GM12873 (cell line): ENCODE measurements around the gene HSD11B1.

Source experiments
- TF ChIP-seq, protein P1 (sequence below): IDR thresholded peaks from 2 replicates; pipeline ENCODE4 v1.5.1; 2012; ENCODE audit warnings: low read depth, mild to moderate bottlenecking, moderate library complexity, low read length, control low read depth; ENCODE audit not compliant: insufficient read depth; ENCODE audit errors: missing control alignments

Gene HSD11B1

DNA sequence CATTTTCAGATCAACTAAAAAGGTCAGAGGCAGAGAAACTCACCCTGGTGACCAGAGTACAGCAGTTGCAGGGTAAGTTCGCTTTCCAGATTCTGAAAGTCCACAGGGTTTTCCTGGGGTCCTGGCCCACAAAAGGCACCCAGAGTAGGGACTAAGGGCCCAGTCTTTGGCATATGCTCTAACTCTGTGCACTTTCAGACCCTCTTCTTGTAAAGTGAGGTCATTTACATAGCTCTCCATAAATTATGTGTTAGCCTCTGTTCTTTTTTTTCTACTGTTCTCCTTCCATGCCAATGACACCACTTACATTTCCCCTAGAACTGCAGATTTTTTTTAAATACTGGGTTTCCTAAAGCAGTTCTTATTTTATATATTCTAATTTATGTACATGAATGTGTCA is 73.5 kb downstream of the HSD11B1 start:
- TF ChIP-seq, protein P1, sequence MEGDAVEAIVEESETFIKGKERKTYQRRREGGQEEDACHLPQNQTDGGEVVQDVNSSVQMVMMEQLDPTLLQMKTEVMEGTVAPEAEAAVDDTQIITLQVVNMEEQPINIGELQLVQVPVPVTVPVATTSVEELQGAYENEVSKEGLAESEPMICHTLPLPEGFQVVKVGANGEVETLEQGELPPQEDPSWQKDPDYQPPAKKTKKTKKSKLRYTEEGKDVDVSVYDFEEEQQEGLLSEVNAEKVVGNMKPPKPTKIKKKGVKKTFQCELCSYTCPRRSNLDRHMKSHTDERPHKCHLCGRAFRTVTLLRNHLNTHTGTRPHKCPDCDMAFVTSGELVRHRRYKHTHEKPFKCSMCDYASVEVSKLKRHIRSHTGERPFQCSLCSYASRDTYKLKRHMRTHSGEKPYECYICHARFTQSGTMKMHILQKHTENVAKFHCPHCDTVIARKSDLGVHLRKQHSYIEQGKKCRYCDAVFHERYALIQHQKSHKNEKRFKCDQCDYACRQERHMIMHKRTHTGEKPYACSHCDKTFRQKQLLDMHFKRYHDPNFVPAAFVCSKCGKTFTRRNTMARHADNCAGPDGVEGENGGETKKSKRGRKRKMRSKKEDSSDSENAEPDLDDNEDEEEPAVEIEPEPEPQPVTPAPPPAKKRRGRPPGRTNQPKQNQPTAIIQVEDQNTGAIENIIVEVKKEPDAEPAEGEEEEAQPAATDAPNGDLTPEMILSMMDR, result no peak

DNA sequence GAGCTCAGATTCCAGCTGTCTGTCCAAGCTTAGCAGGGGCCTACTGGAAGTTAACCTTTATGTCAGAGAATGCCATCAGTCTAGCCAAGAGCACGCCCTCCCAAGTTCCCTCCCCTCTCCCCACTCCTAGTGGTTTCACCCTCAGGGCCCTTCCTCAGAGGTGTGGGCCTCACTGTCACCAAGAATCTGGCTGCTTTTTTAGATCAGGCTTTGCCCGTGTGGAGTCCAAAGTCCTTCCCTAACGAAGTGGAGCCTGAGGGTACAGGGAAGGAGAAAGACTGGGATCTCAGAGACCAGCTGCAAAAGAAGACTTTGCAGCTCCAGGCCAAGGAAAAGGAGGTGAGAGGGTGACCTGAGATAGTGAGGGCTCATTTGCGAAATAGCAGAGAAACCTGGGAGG is 75.6 kb downstream of the HSD11B1 start:
- TF ChIP-seq, protein P1, result no peak

DNA sequence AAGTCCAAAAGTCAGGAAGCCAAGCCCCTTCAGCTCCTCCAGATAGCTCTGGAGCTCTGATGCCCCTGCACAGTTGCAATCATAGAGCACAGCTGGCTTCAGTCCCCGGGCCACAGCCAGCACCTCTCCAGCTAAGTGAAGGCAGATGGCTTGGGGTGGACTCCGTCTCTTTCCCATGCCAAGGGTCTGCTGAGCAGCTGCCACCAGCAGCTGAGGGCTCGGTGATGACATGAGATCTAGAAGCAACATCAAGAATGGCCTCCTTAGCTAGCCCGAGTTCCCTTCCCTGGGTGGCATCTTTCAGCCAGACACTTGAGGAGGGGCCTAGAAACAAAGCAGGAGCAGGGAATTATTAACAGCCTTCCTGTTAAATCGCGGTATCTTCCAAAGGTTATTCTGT is 78.7 kb downstream of the HSD11B1 start:
- TF ChIP-seq, protein P1, result no peak
